ENCODE measurements around the gene TUBG2. TPM values are rescaled to one million over a fixed set of nuclear protein-coding genes. Genes with fewer than 3 reads are reported as not detected.

The TUBG2 gene
- total RNA-seq, 2 experiments from 2014 or later, result 7.5 TPM

GRCh38 chr17:42685831-42686230 is 26.7 kb downstream of the TUBG2 start:
- peaks cover 34% of the 10 kb centered on the region for H3K27me3 Mint-ChIP-seq
- no peak for ATAC-seq
- POLR2A ChIA-PET, result no interaction called here

GRCh38 chr17:42686520-42687128 is 27.5 kb downstream of the TUBG2 start:
- Mint-ChIP-seq H3K4me1 (ENCODE audit: low read depth) (peaks cover 16% of the 10 kb centered on the region), H3K9me3 (no peaks in the 10 kb centered on the region), H3K36me3 (ENCODE audit: low read depth) (no peaks in the 10 kb centered on the region), H3K27ac (no peak overlapping the region), H3K27me3 (peaks cover 29% of the 10 kb centered on the region), H3K4me3 (no peak overlapping the region)
- POLR2A ChIA-PET, result no interaction called here
- TF ChIP-seq CTCF (IDR thresholded peaks at IDR 0.05), result no peak
- DNase-seq, result no peak
- intact Hi-C loops (cut with micrococcal nuclease), result no loop called here
- CTCF ChIA-PET, result no interaction called here
- ATAC-seq, result no peak

More at GRCh38 chr17:42685831-42686230, 26.7 kb downstream of the TUBG2 start:
- peaks cover 22% of the 10 kb centered on the region for H3K4me1 Mint-ChIP-seq (ENCODE audit: low read depth)
- H3K4me3 Mint-ChIP-seq, result no peak overlapping the region
- H3K27ac Mint-ChIP-seq, result no peak overlapping the region
- no peaks in the 10 kb centered on the region for H3K9me3 Mint-ChIP-seq
- H3K36me3 Mint-ChIP-seq (ENCODE audit: low read depth), result no peaks in the 10 kb centered on the region
- DNase-seq, result no peak
- intact Hi-C loops (cut with micrococcal nuclease), result no loop called here
- CTCF ChIA-PET, result no interaction called here
- no peak for TF ChIP-seq CTCF (IDR thresholded peaks at IDR 0.05)

GRCh38 chr17:42687707-42688320 is 28.7 kb downstream of the TUBG2 start:
- DNase-seq (no peak), ATAC-seq (no peak)
- Mint-ChIP-seq H3K27ac (no peak overlapping the region), H3K36me3 (ENCODE audit: low read depth) (no peaks in the 10 kb centered on the region), H3K4me3 (no peak overlapping the region), H3K9me3 (no peaks in the 10 kb centered on the region), H3K4me1 (ENCODE audit: low read depth) (peaks cover 7% of the 10 kb centered on the region), H3K27me3 (peaks cover 18% of the 10 kb centered on the region)
- intact Hi-C loops (cut with micrococcal nuclease), result no loop called here
- ChIA-PET CTCF (no interaction called here), POLR2A (no interaction called here)
- no peak for TF ChIP-seq CTCF (IDR thresholded peaks at IDR 0.05)

- DNase-seq (no peak), ATAC-seq (no peak)
- ChIA-PET POLR2A (no interaction called here), CTCF (interaction anchor here (1.6 kb wide), 1 partner anchor 73 kb away, joined by 6 read pairs; no protein-coding TSS in a partner anchor)
- Mint-ChIP-seq H3K4me1 (ENCODE audit: low read depth) (no peaks in the 10 kb centered on the region), H3K27me3 (peaks cover 1% of the 10 kb centered on the region), H3K27ac (no peak overlapping the region), H3K9me3 (no peaks in the 10 kb centered on the region), H3K36me3 (ENCODE audit: low read depth) (peaks cover under 1% of the 10 kb centered on the region), H3K4me3 (no peak overlapping the region)
- intact Hi-C loops (cut with micrococcal nuclease), result no loop called here
- TF ChIP-seq CTCF (IDR thresholded peaks at IDR 0.05), result no peak
Observed at GRCh38 chr17:42690596-42690995, 31.5 kb downstream of the TUBG2 start.

GRCh38 chr17:42691021-42691545 is 32.0 kb downstream of the TUBG2 start:
- peaks cover 5% of the 10 kb centered on the region for H3K36me3 Mint-ChIP-seq (ENCODE audit: low read depth)
- no peaks in the 10 kb centered on the region for H3K27me3 Mint-ChIP-seq
- ATAC-seq, result no peak
- no peaks in the 10 kb centered on the region for H3K4me1 Mint-ChIP-seq (ENCODE audit: low read depth)
- CTCF ChIA-PET, result interaction anchor here (1.6 kb wide), 1 partner anchor 73 kb away, joined by 6 read pairs; no protein-coding TSS in a partner anchor
- no peak overlapping the region for H3K27ac Mint-ChIP-seq
- H3K9me3 Mint-ChIP-seq, result no peaks in the 10 kb centered on the region
- TF ChIP-seq CTCF (IDR thresholded peaks at IDR 0.05), result no peak
- no peak for DNase-seq
- no peak overlapping the region for H3K4me3 Mint-ChIP-seq
- POLR2A ChIA-PET, result no interaction called here
- intact Hi-C loops (cut with micrococcal nuclease), result no loop called here

Measured in activated CD8-positive, alpha-beta T cell treated with anti-CD3 and anti-CD28 coated beads for 36 hours (primary cell).